GM23338 (cell line): Measurements from ENCODE around the gene PLEKHG5.

Experiments used
- CTCF ChIP-seq, 2 experiments: fragments of 200-600 bp in 1 of 2; sonication (generic) in 1 of 2; conservative IDR thresholded peaks; 2 replicates each; pipeline versions ENCODE4 v1.5.1 to v1.6.1; 2016 to 2017; ENCODE audit warnings: antibody characterized with exemption in 2 of 2, low read depth in 2 of 2, mild to moderate bottlenecking in 2 of 2, moderate library complexity in 1 of 2
- EZH2 ChIP-seq: fragments of 200-600 bp; sonication (generic); IDR thresholded peaks from one replicate; pipeline ENCODE4 v1.8.0; 2017; ENCODE audit warnings: antibody characterized with exemption, mild to moderate bottlenecking, low read depth; ENCODE audit not compliant: unreplicated experiment
- POLR2AphosphoS5 ChIP-seq: IDR thresholded peaks from 2 replicates; pipeline ENCODE4 v1.6.1; 2016; ENCODE audit warnings: antibody characterized with exemption, low read depth
- REST ChIP-seq: IDR thresholded peaks from one replicate; pipeline ENCODE4 v1.6.1; 2018; ENCODE audit warnings: antibody characterized with exemption; ENCODE audit not compliant: unreplicated experiment
- ZNF331 ChIP-seq: fragments of 250-450 bp; sonication (Bioruptor Pico); IDR thresholded peaks from 2 replicates; pipeline ENCODE4 v1.5.0; 2020; ENCODE audit warnings: low read depth, mild to moderate bottlenecking, moderate library complexity

DNA sequence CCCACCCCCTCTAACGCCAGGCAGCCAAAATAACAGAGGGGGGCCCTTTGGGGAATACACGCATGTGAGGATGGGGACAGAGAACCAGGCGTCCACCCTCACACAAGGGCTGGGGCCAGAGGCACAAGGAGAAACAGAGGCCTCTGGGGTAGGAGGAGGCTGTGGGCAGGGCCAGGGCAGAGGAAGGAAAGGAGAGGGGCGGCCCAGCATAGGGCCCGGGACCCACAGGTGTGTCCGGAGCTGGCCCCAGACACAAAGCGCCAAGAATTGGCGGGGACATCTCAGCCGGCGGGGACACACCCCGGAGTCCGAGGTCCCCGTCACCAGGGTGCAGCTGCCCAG, 6.7 kb downstream of the PLEKHG5 start:
- TF ChIP-seq REST (no peak), CTCF (conservative IDR thresholded peaks at IDR 0.05; ENCODE audit: low read depth in 2 of 2) (no peak), EZH2 (no peak), ZNF331 (no peak), POLR2AphosphoS5 (peak; percentile 53)
